Measurements from ENCODE around the gene UCN.
"Not testable (repeated sequence)": the region's sequence is repeated elsewhere in the genome, so short reads cannot be mapped to it uniquely, and the experiment has no call there.

The UCN gene

GRCh38 chr2:27335311-27335710 lies 27.1 kb upstream of the UCN start:
- H3K9me3 ChIP-seq (ENCODE audit: control insufficient read depth in 2 of 2, low read length in 2 of 2): no peaks in the 10 kb centered on the region
- no peak overlapping the region for H3K9ac ChIP-seq (ENCODE audit: low read length in 2 of 2)
- H3K36me3 ChIP-seq (ENCODE audit: control insufficient read depth in 2 of 2, insufficient read depth in 2 of 2, low read length in 2 of 2): peaks cover 48 to 55% of the 10 kb centered on the region in 2 donors
- H3K4me3 ChIP-seq (ENCODE audit: low read length in 2 of 2): no peak overlapping the region
- H3K27ac ChIP-seq (ENCODE audit: low read length): no peak overlapping the region
- H3K27me3 ChIP-seq (ENCODE audit: control insufficient read depth in 1 of 2, insufficient read depth in 2 of 2, low read length in 2 of 2): no peaks in the 10 kb centered on the region
- no peaks in the 10 kb centered on the region for H3K4me1 ChIP-seq (ENCODE audit: control insufficient read depth, insufficient read depth, low read length)

DNA sequence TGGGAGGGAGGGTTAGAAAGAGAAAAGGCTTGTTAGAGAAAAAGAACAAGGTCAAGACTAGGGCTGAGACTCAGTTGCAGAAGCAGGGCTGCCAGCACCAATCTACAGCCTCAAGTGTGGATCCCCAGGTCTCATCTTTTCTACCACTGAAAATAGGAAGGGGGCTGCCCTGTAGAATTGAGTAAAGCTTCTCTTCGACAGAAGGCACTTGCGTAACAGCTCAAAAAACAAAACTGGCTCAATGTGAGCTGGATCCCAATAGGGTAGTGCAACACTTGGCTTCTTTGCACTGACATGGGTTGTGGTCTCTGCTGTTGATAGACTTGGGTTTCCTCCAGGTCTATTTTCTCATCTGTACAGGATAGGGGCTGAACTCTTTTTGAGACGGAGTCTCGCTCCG lies 16.5 kb upstream of the UCN start:
- Histone ChIP-seq H3K9me3 (ENCODE audit: control insufficient read depth in 2 of 2, low read length in 2 of 2) (no peaks in the 10 kb centered on the region), H3K4me1 (ENCODE audit: control insufficient read depth, insufficient read depth, low read length) (peaks cover 18% of the 10 kb centered on the region), H3K36me3 (ENCODE audit: control insufficient read depth in 2 of 2, insufficient read depth in 2 of 2, low read length in 2 of 2) (peaks cover 29 to 33% of the 10 kb centered on the region in 2 donors), H3K9ac (ENCODE audit: low read length in 2 of 2) (no peak overlapping the region), H3K27me3 (ENCODE audit: control insufficient read depth in 1 of 2, insufficient read depth in 2 of 2, low read length in 2 of 2) (no peaks in the 10 kb centered on the region), H3K4me3 (ENCODE audit: low read length in 2 of 2) (no peak overlapping the region), H3K27ac (ENCODE audit: low read length) (no peak overlapping the region)

- H3K27ac ChIP-seq (ENCODE audit: low read length): peak overlapping the region; percentile 98
- H3K9me3 ChIP-seq (ENCODE audit: control insufficient read depth in 2 of 2, low read length in 2 of 2): no peaks in the 10 kb centered on the region
- H3K4me3 ChIP-seq (ENCODE audit: low read length in 2 of 2): peak overlapping the region; percentile 85 to 98
- H3K36me3 ChIP-seq (ENCODE audit: control insufficient read depth in 2 of 2, insufficient read depth in 2 of 2, low read length in 2 of 2): peaks cover 21 to 23% of the 10 kb centered on the region in 2 donors
- H3K4me1 ChIP-seq (ENCODE audit: control insufficient read depth, insufficient read depth, low read length): peaks cover 18% of the 10 kb centered on the region
- H3K27me3 ChIP-seq (ENCODE audit: control insufficient read depth in 1 of 2, insufficient read depth in 2 of 2, low read length in 2 of 2): no peaks in the 10 kb centered on the region
- H3K9ac ChIP-seq (ENCODE audit: low read length in 2 of 2): peak overlapping the region; percentile 95 to 97
Measured at GRCh38 chr2:27323596-27324285, 15.5 kb upstream of the UCN start.

DNA sequence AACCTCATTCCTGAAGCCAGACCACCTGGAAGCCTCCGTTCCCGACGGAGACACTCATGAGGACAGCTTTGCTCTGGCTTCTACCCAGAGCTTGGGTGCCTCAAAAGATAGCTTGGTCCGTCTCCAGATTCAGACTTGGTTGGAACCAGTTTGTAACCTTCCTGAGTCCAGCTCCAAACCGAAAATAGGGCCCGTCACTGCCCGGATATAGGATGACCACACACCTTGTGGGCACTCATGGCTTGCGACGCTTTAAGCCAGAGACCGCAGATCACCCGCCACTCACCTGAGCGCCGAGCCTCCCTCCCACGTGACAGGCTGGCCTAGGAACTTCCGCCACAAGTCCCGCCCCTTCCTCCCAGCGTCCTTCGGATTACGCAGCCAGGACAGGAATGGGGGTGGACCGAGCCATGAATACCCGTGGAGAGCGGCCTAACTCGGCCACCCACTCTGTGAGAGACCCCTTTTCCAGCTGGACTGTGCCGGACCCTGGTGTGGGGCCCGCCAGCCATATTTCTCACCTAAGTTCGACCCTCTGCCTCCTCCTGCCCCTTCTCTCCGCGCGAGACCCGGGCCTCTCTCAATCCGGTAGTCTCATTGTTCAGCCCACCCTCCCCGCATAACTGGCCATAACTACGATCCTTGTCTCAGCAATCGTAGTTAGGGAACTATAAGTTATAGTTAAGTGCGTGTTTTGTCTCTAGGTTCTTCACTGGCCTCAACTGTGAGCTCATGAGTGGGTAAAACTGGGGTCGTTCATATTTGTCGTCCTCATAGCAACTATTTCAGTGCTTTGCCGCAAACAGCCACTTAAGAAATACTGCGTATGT lies 14.7 kb upstream of the UCN start, which contains the start of gene MPV17:
TSS of gene MPV17 (minus strand) at position 332 of the 830 bp plus-strand sequence. CDS start 580 bp downstream, outside the sequence.
- peaks cover 18% of the 10 kb centered on the region for H3K4me1 ChIP-seq (ENCODE audit: control insufficient read depth, insufficient read depth, low read length)
- peak within 1 kb of the TSS; percentile 85 to 98 for H3K4me3 ChIP-seq (ENCODE audit: low read length in 2 of 2)
- H3K9ac ChIP-seq (ENCODE audit: low read length in 2 of 2): peak within 1 kb of the TSS; percentile 95 to 97
- peak within 1 kb of the TSS; percentile 98 for H3K27ac ChIP-seq (ENCODE audit: low read length)
- H3K36me3 ChIP-seq (ENCODE audit: control insufficient read depth in 2 of 2, insufficient read depth in 2 of 2, low read length in 2 of 2): peaks cover 13 to 16% of the 10 kb centered on the region in 2 donors
- no peaks in the 10 kb centered on the region for H3K9me3 ChIP-seq (ENCODE audit: control insufficient read depth in 2 of 2, low read length in 2 of 2)
- H3K27me3 ChIP-seq (ENCODE audit: control insufficient read depth in 1 of 2, insufficient read depth in 2 of 2, low read length in 2 of 2): no peaks in the 10 kb centered on the region

DNA sequence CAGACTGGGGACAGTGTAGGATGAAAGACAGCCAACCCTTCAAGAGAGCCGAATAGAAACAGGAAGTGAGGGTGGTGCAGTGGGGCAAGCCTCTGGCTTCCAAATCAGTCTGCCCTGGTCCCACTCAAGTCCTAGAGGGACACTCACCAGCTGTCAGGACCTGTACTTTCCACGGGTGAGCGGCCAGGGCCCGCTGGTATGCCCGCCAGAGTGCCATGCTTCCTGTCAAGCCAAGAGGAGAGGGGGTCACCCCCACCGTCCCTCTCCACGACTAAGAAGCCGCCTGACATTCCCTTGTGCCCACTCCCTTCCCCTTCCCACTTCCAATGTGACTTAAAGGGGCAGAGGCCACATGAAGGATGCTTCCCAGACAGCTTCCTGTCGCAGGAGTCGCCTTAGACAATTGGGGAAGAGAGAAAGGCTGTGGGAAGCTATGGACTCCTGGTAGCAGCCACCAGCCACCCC lies 14.1 kb upstream of the UCN start:
- H3K36me3 ChIP-seq (ENCODE audit: control insufficient read depth in 2 of 2, insufficient read depth in 2 of 2, low read length in 2 of 2): peaks cover 11 to 12% of the 10 kb centered on the region in 2 donors
- H3K9ac ChIP-seq (ENCODE audit: low read length in 2 of 2): peak overlapping the region; percentile 95 to 97
- peaks cover 18% of the 10 kb centered on the region for H3K4me1 ChIP-seq (ENCODE audit: control insufficient read depth, insufficient read depth, low read length)
- H3K27me3 ChIP-seq (ENCODE audit: control insufficient read depth in 1 of 2, insufficient read depth in 2 of 2, low read length in 2 of 2): no peaks in the 10 kb centered on the region
- H3K9me3 ChIP-seq (ENCODE audit: control insufficient read depth in 2 of 2, low read length in 2 of 2): no peaks in the 10 kb centered on the region
- peak overlapping the region; percentile 98 for H3K27ac ChIP-seq (ENCODE audit: low read length)
- peak overlapping the region; percentile 85 to 98 for H3K4me3 ChIP-seq (ENCODE audit: low read length in 2 of 2)

DNA sequence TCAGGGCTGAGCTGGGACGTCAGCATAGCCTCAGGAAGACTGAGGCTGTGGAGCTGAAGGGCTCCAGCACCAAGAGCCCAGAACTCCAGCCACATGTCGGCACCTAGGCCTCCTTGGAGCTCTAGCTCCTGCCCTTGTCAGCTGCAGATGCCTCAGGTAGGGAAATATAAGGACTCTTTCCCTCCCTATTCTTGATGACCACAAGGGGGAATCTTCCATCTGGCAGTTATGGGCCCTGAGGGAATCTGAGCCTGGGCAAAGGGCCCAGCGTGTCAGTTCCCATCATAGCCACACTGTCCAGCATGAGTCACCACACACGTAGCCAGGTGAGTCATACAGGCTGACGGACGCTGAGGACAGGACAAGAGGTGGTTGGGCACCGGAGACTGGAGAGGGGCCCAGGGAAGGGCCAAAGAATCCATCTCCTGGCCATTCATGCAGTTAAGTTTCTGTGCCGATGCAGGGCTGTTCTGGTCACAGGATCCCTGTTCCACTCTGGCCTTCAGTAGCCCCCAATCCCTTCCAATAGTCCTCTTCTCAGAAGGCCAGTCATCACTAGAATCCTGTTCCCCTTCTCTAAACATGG lies 12.8 kb upstream of the UCN start:
- Histone ChIP-seq H3K4me1 (ENCODE audit: control insufficient read depth, insufficient read depth, low read length) (peaks cover 18% of the 10 kb centered on the region), H3K9me3 (ENCODE audit: control insufficient read depth in 2 of 2, low read length in 2 of 2) (no peaks in the 10 kb centered on the region), H3K27me3 (ENCODE audit: control insufficient read depth in 1 of 2, insufficient read depth in 2 of 2, low read length in 2 of 2) (no peaks in the 10 kb centered on the region), H3K27ac (ENCODE audit: low read length) (no peak overlapping the region), H3K36me3 (ENCODE audit: control insufficient read depth in 2 of 2, insufficient read depth in 2 of 2, low read length in 2 of 2) (peaks cover 0 to under 1% of the 10 kb centered on the region in 2 donors), H3K4me3 (ENCODE audit: low read length in 2 of 2) (no peak overlapping the region), H3K9ac (ENCODE audit: low read length in 2 of 2) (no peak overlapping the region)

DNA sequence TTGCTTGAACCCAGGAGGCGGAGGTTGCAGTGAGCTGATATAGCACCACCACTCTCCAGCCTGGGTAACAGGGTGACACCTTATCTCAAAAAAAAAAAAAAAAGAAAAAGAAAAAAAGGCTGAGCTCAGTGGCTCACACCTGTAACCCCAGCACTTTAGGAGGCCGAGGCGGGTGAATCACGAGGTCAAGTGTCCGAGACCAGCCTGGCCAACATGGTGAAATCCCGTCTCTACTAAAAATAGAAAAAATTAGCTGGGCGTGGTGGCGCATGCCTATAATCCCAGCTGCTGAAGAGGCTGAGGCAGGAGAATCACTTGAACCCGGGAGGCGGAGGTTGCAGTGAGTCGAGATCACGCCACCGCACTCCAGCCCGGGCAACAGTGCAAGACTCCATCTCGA lies 11.6 kb upstream of the UCN start:
- H3K9ac ChIP-seq (ENCODE audit: low read length in 2 of 2); H3K27me3 ChIP-seq (ENCODE audit: control insufficient read depth in 1 of 2, insufficient read depth in 2 of 2, low read length in 2 of 2); H3K4me3 ChIP-seq (ENCODE audit: low read length in 2 of 2); H3K27ac ChIP-seq (ENCODE audit: low read length); H3K9me3 ChIP-seq (ENCODE audit: control insufficient read depth in 2 of 2, low read length in 2 of 2); H3K36me3 ChIP-seq (ENCODE audit: control insufficient read depth in 2 of 2, insufficient read depth in 2 of 2, low read length in 2 of 2): not testable (repeated sequence)
- peaks cover 18% of the 10 kb centered on the region for H3K4me1 ChIP-seq (ENCODE audit: control insufficient read depth, insufficient read depth, low read length)

DNA sequence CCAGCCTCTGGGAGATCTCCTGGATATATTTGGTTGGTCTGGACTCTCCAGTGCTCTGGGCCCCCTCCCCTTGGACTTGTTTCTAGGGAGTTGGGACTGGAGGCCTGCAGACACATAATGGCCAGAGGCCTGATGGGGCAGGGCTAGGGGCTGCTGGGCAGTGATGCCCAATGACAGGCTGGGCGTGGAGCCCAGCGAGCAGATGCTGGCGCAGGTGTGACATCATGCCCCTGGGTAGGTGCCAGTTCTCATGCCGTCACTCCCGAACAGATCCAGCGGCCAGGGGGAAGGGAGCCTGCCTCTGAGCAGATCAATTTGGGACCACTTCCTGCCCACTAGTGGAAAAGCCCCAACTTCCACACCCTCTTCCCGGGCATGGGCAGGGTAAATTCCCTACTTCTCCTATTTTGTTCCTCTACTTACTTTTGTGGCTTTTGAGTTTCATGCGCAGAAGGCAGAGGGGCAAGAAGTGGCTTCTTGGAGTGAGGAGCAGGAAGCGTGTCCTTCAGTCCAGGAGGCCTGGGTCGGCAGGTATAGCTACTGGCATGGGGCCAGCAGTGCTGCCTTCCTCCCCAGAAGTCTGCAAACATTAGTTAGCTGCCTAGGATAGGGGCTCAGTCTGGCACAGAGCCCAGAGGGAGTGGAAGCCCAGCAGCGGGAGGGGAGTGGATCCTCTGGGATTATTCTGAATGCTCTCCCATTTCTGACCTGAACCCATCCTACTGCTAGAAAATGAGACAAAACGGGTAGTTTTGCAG lies 8.6 kb upstream of the UCN start:
- Histone ChIP-seq H3K36me3 (ENCODE audit: control insufficient read depth in 2 of 2, insufficient read depth in 2 of 2, low read length in 2 of 2) (peaks cover 0 to 4% of the 10 kb centered on the region in 2 donors), H3K27me3 (ENCODE audit: control insufficient read depth in 1 of 2, insufficient read depth in 2 of 2, low read length in 2 of 2) (no peaks in the 10 kb centered on the region), H3K4me1 (ENCODE audit: control insufficient read depth, insufficient read depth, low read length) (peaks cover 7% of the 10 kb centered on the region), H3K27ac (ENCODE audit: low read length) (no peak overlapping the region), H3K4me3 (ENCODE audit: low read length in 2 of 2) (no peak overlapping the region), H3K9ac (ENCODE audit: low read length in 2 of 2) (no peak overlapping the region), H3K9me3 (ENCODE audit: control insufficient read depth in 2 of 2, low read length in 2 of 2) (no peaks in the 10 kb centered on the region)

GRCh38 chr2:27315122-27315521 lies 6.9 kb upstream of the UCN start:
- no peaks in the 10 kb centered on the region for H3K4me1 ChIP-seq (ENCODE audit: control insufficient read depth, insufficient read depth, low read length)
- no peak overlapping the region for H3K27ac ChIP-seq (ENCODE audit: low read length)
- H3K9me3 ChIP-seq (ENCODE audit: control insufficient read depth in 2 of 2, low read length in 2 of 2): no peaks in the 10 kb centered on the region
- peaks cover 3 to 11% of the 10 kb centered on the region in 2 donors for H3K36me3 ChIP-seq (ENCODE audit: control insufficient read depth in 2 of 2, insufficient read depth in 2 of 2, low read length in 2 of 2)
- H3K9ac ChIP-seq (ENCODE audit: low read length in 2 of 2): no peak overlapping the region
- H3K27me3 ChIP-seq (ENCODE audit: control insufficient read depth in 1 of 2, insufficient read depth in 2 of 2, low read length in 2 of 2): no peaks in the 10 kb centered on the region
- H3K4me3 ChIP-seq (ENCODE audit: low read length in 2 of 2): no peak overlapping the region

DNA sequence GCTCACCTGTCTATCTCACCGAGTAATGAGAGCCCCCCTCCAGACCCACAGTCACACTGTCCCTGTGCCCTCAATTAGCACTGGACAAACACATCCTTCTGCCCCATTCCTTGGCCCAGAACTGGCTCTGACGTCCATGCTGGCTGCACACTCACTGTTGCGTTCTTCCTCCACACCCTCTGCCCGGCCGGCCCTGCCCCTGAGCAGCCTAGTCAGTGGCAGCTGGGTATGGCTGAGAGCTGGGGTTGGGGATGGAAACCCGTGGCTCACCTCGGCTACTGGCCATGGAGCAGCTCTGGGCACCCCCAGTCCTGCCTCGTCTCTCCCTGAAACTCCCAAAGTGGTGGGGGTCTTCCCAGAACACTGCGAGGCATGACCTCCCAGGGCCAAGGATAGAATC lies 6.5 kb upstream of the UCN start:
- Histone ChIP-seq H3K36me3 (ENCODE audit: control insufficient read depth in 2 of 2, insufficient read depth in 2 of 2, low read length in 2 of 2) (peaks cover 5 to 13% of the 10 kb centered on the region in 2 donors), H3K4me1 (ENCODE audit: control insufficient read depth, insufficient read depth, low read length) (no peaks in the 10 kb centered on the region), H3K4me3 (ENCODE audit: low read length in 2 of 2) (no peak overlapping the region), H3K27me3 (ENCODE audit: control insufficient read depth in 1 of 2, insufficient read depth in 2 of 2, low read length in 2 of 2) (peaks cover 0 to 2% of the 10 kb centered on the region in 2 donors), H3K9me3 (ENCODE audit: control insufficient read depth in 2 of 2, low read length in 2 of 2) (no peaks in the 10 kb centered on the region), H3K9ac (ENCODE audit: low read length in 2 of 2) (no peak overlapping the region), H3K27ac (ENCODE audit: low read length) (no peak overlapping the region)

Data from stomach smooth muscle (tissue), 2 donors.